Fibroblast of lung (primary cell): ENCODE data around the gene TBC1D17. TPM values are rescaled to one million over a fixed set of nuclear protein-coding genes. Genes with fewer than 3 reads are reported as not detected.

Source experiments
- DNase-seq, 2 donors: peaks; one replicate each; pipeline versions ENCODE4 v3.0.0 to v3.0.0-alpha.2; 2010; ENCODE audit warnings: low read depth in 2 of 2
- H2AFZ ChIP-seq: 2 replicates; pipeline ENCODE4 v1.5.1; 2012; ENCODE audit warnings: low read length, control low read depth, inconsistent platforms
- H3K27ac ChIP-seq: 2 replicates; pipeline ENCODE4 v1.5.1; 2011; ENCODE audit warnings: low read length, control low read depth; ENCODE audit not compliant: insufficient read depth
- H3K27me3 ChIP-seq: 2 replicates; pipeline ENCODE4 v1.5.1; 2011; ENCODE audit warnings: mild to moderate bottlenecking, low read length; ENCODE audit not compliant: control insufficient read depth, insufficient read depth
- H3K36me3 ChIP-seq: 2 replicates; pipeline ENCODE4 v1.5.1; 2011; ENCODE audit warnings: low read length; ENCODE audit not compliant: control insufficient read depth, insufficient read depth
- H3K4me1 ChIP-seq: 2 replicates; pipeline ENCODE4 v1.5.1; 2011; ENCODE audit warnings: low read length; ENCODE audit not compliant: control insufficient read depth, insufficient read depth; ENCODE audit errors: extremely low read depth
- H3K4me2 ChIP-seq: 2 replicates; pipeline ENCODE4 v1.5.1; 2011; ENCODE audit warnings: low read length, control low read depth; ENCODE audit not compliant: insufficient read depth; ENCODE audit errors: extremely low read depth
- H3K4me3 ChIP-seq, 4 experiments: fragments of 200-600 bp in 1 of 4; sonication (generic) in 1 of 4; replicated peaks in 1 of 4; 2 replicates each; pipeline ENCODE4 v1.5.1; 2011 to 2016; ENCODE audit warnings: low read length in 4 of 4, low read depth in 3 of 4, mild to moderate bottlenecking in 3 of 4, control low read depth in 2 of 4, inconsistent platforms in 1 of 4, mixed read lengths in 1 of 4; ENCODE audit not compliant: insufficient read depth in 1 of 4; ENCODE audit errors: control extremely low read depth in 1 of 4
- H3K79me2 ChIP-seq: 2 replicates; pipeline ENCODE4 v1.5.1; 2012; ENCODE audit warnings: mild to moderate bottlenecking, low read length, inconsistent platforms; ENCODE audit not compliant: control insufficient read depth, insufficient read depth
- H3K9ac ChIP-seq: 2 replicates; pipeline ENCODE4 v1.5.1; 2011; ENCODE audit warnings: mild to moderate bottlenecking, low read length, control low read depth; ENCODE audit not compliant: insufficient read depth
- H3K9me3 ChIP-seq: 2 replicates; pipeline ENCODE4 v1.5.1; 2012; ENCODE audit warnings: low read depth, low read length; ENCODE audit not compliant: control insufficient read depth, insufficient read depth
- H4K20me1 ChIP-seq: 2 replicates; pipeline ENCODE4 v1.5.1; 2011; ENCODE audit warnings: low read length; ENCODE audit not compliant: control insufficient read depth, insufficient read depth; ENCODE audit errors: extremely low read depth
- CTCF ChIP-seq, 2 donors: IDR thresholded peaks in 1 of 2; conservative IDR thresholded peaks in 1 of 2; 1 replicate in 1 of 2; 2 replicates in 1 of 2; pipeline ENCODE4 v1.5.1; 2011 to 2012; ENCODE audit warnings: low read length in 2 of 2, control low read depth in 1 of 2, inconsistent platforms in 1 of 2, low read depth in 1 of 2, mild to moderate bottlenecking in 1 of 2
- EZH2 ChIP-seq: IDR thresholded peaks from 2 replicates; pipeline ENCODE4 v1.5.1; 2012; ENCODE audit warnings: low read length, control low read depth, mild to moderate bottlenecking; ENCODE audit errors: missing control alignments
- polyA plus RNA-seq, 2 donors: library from polyadenylated mRNA; depleted of rRNA in 1 of 2; stranded (reverse) in 1 of 2; unstranded in 1 of 2; fragments of >200 nt; gene quantifications; 2 replicates each; pipeline ENCODE4 v1.2.1, GENCODE V29; 2011 to 2012; ENCODE audit warnings: missing spikeins in 1 of 2
- total RNA-seq: library from RNA; depleted of rRNA; stranded (reverse); fragments of >200 nt; gene quantifications from 2 replicates; pipeline ENCODE4 v1.2.1, GENCODE V29; 2014

The TBC1D17 gene
- total and polyA plus RNA-seq, 2 donors (not counting 1 experiment from before 2014, with no cell fraction given) = 19.5 to 32.5 TPM

- Histone ChIP-seq H3K9me3 (no peaks in the 10 kb centered on the region), H2AFZ (no peak overlapping the region), H3K9ac (no peak overlapping the region), H3K36me3 (peaks cover 2% of the 10 kb centered on the region), H3K4me3 (no peak overlapping the region), H4K20me1 (no peaks in the 10 kb centered on the region), H3K27ac (no peak overlapping the region), H3K27me3 (no peaks in the 10 kb centered on the region), H3K4me1 (peaks cover 6% of the 10 kb centered on the region), H3K79me2 (peaks cover 19% of the 10 kb centered on the region), H3K4me2 (no peak overlapping the region)
- TF ChIP-seq CTCF (conservative IDR thresholded peaks at IDR 0.05 in 1 of 2, IDR thresholded peaks at IDR 0.05 in 1 of 2; ENCODE audit: low read depth in 1 of 2, low read length in 2 of 2) (no peak), EZH2 (no peak)
- DNase-seq = no peak
Observed at GRCh38 chr19:49872245-49873128, 5.0 kb upstream of the TBC1D17 start.

GRCh38 chr19:49873129-49873521 lies 4.4 kb upstream of the TBC1D17 start:
- no peak overlapping the region for H2AFZ ChIP-seq
- H3K79me2 ChIP-seq = peaks cover 19% of the 10 kb centered on the region
- H3K27me3 ChIP-seq = no peaks in the 10 kb centered on the region
- peaks cover 2% of the 10 kb centered on the region for H3K36me3 ChIP-seq
- H3K27ac ChIP-seq = no peak overlapping the region
- H4K20me1 ChIP-seq = no peaks in the 10 kb centered on the region
- TF ChIP-seq EZH2 (no peak), CTCF (conservative IDR thresholded peaks at IDR 0.05 in 1 of 2, IDR thresholded peaks at IDR 0.05 in 1 of 2; ENCODE audit: low read depth in 1 of 2, low read length in 2 of 2) (no peak)
- no peak for DNase-seq
- H3K9me3 ChIP-seq = no peaks in the 10 kb centered on the region
- no peak overlapping the region for H3K4me2 ChIP-seq
- peaks cover 6% of the 10 kb centered on the region for H3K4me1 ChIP-seq
- no peak overlapping the region for H3K4me3 ChIP-seq
- no peak overlapping the region for H3K9ac ChIP-seq

GRCh38 chr19:49873834-49874233 lies 3.7 kb upstream of the TBC1D17 start:
- no peak for TF ChIP-seq CTCF (conservative IDR thresholded peaks at IDR 0.05 in 1 of 2, IDR thresholded peaks at IDR 0.05 in 1 of 2; ENCODE audit: low read depth in 1 of 2, low read length in 2 of 2)
- TF ChIP-seq EZH2 = no peak
- Histone ChIP-seq H4K20me1 (no peaks in the 10 kb centered on the region), H2AFZ (no peak overlapping the region), H3K9ac (no peak overlapping the region), H3K4me2 (no peak overlapping the region), H3K27ac (no peak overlapping the region), H3K4me1 (peaks cover 10% of the 10 kb centered on the region), H3K4me3 (no peak overlapping the region), H3K27me3 (no peaks in the 10 kb centered on the region), H3K36me3 (peaks cover 2% of the 10 kb centered on the region), H3K79me2 (peaks cover 22% of the 10 kb centered on the region), H3K9me3 (no peaks in the 10 kb centered on the region)
- DNase-seq = no peak
